ENCODE results near the gene TSPAN10.

GRCh38 chr17:81640011-81640410 is 3.0 kb downstream of the TSPAN10 start:
- no peak for TF ChIP-seq REST (IDR thresholded peaks at IDR 0.05; ENCODE audit: low read depth)
- TF ChIP-seq MAX (IDR thresholded peaks at IDR 0.05) = no peak
- TF ChIP-seq EP300 (IDR thresholded peaks at IDR 0.05; ENCODE audit: borderline replicate concordance) = no peak
- TF ChIP-seq TCF12 (IDR thresholded peaks at IDR 0.05; ENCODE audit: low read depth) = no peak
- no peak for TF ChIP-seq FOXM1 (IDR thresholded peaks at IDR 0.05; ENCODE audit: borderline replicate concordance, low read depth)
- no peak for TF ChIP-seq NFIC (IDR thresholded peaks at IDR 0.05)
- no peak for TF ChIP-seq TAF1 (IDR thresholded peaks at IDR 0.05; ENCODE audit: low read depth)
- no peak for TF ChIP-seq CREB1 (IDR thresholded peaks at IDR 0.05; ENCODE audit: low read depth)
